SJSA1 (cell line): ENCODE data around the gene PTPDC1. TPM values are rescaled to one million over a fixed set of nuclear protein-coding genes. Genes with fewer than 3 reads are reported as not detected.
"Not testable (repeated sequence)": the region's sequence is repeated elsewhere in the genome, so short reads cannot be mapped to it uniquely, and the experiment has no call there.

Experiments
- DNase-seq, 2 experiments: peaks; one replicate each; pipeline ENCODE4 v3.0.0-alpha.2; 2015 to 2020; ENCODE audit warnings: low spot score in 2 of 2, low read depth in 1 of 2
- H3K27ac ChIP-seq: fragments of 250-450 bp; sonication (Bioruptor Pico); 2 replicates; pipeline ENCODE4 v1.5.1; 2020; ENCODE audit warnings: mild to moderate bottlenecking, moderate library complexity
- H3K27me3 ChIP-seq: fragments of 250-450 bp; sonication (Bioruptor Pico); replicated peaks from 2 replicates; pipeline ENCODE4 v1.5.1; 2020; ENCODE audit warnings: mild to moderate bottlenecking, moderate library complexity
- H3K36me3 ChIP-seq: fragments of 250-450 bp; sonication (Bioruptor Pico); 2 replicates; pipeline ENCODE4 v1.5.1; 2020; ENCODE audit warnings: mild to moderate bottlenecking
- H3K4me1 ChIP-seq: fragments of 250-450 bp; sonication (Bioruptor Pico); replicated peaks from 2 replicates; pipeline ENCODE4 v1.6.1; 2021; ENCODE audit warnings: mild to moderate bottlenecking
- H3K4me3 ChIP-seq: fragments of 250-450 bp; sonication (Bioruptor Pico); 2 replicates; pipeline ENCODE4 v1.5.1; 2020; ENCODE audit warnings: mild to moderate bottlenecking
- H3K9me3 ChIP-seq: fragments of 250-450 bp; sonication (Bioruptor Pico); replicated peaks from 2 replicates; pipeline ENCODE4 v1.5.1; 2020; ENCODE audit warnings: mild to moderate bottlenecking
- total RNA-seq: library from RNA; depleted of rRNA; stranded (reverse); fragments of >200 nt; shearing (Covaris generic); gene quantifications from 2 replicates; pipeline ENCODE4 v1.2.3, GENCODE V29; 2014

The PTPDC1 gene
- total RNA-seq, 1 experiment from 2014 or later: 12.0 TPM

GRCh38 chr9:94081435-94081834 lies 2.8 kb upstream of the PTPDC1 start:
- no peaks in the 10 kb centered on the region; the same call in 1 of the 2 replicates for H3K4me1 ChIP-seq
- H3K9me3 ChIP-seq: no peaks in the 10 kb centered on the region
- DNase-seq: no peak
- no peak overlapping the region for H3K4me3 ChIP-seq
- no peak overlapping the region for H3K27ac ChIP-seq
- H3K36me3 ChIP-seq: no peaks in the 10 kb centered on the region
- no peaks in the 10 kb centered on the region for H3K27me3 ChIP-seq

GRCh38 chr9:94081864-94082463 lies 2.3 kb upstream of the PTPDC1 start:
- H3K27ac ChIP-seq: no peak overlapping the region
- no peaks in the 10 kb centered on the region for H3K4me1 ChIP-seq
- H3K4me3 ChIP-seq: no peak overlapping the region
- H3K36me3 ChIP-seq: no peaks in the 10 kb centered on the region
- DNase-seq: no peak
- H3K27me3 ChIP-seq: no peaks in the 10 kb centered on the region
- H3K9me3 ChIP-seq: no peaks in the 10 kb centered on the region

GRCh38 chr9:94082553-94082952 lies 1.7 kb upstream of the PTPDC1 start:
- Histone ChIP-seq H3K9me3 (no peaks in the 10 kb centered on the region), H3K4me3 (no peak overlapping the region), H3K27ac (no peak overlapping the region), H3K4me1 (no peaks in the 10 kb centered on the region), H3K27me3 (no peaks in the 10 kb centered on the region), H3K36me3 (no peaks in the 10 kb centered on the region)
- DNase-seq: no peak

GRCh38 chr9:94082956-94083355 lies 1.3 kb upstream of the PTPDC1 start:
- no peaks in the 10 kb centered on the region for H3K36me3 ChIP-seq
- H3K27me3 ChIP-seq: no peaks in the 10 kb centered on the region
- no peak overlapping the region for H3K4me3 ChIP-seq
- no peak overlapping the region for H3K27ac ChIP-seq
- H3K9me3 ChIP-seq: no peaks in the 10 kb centered on the region
- no peaks in the 10 kb centered on the region for H3K4me1 ChIP-seq
- no peak for DNase-seq

GRCh38 chr9:94083384-94083783 lies 880 bp upstream of the PTPDC1 start:
- H3K4me1 ChIP-seq: no peaks in the 10 kb centered on the region
- H3K4me3 ChIP-seq: no peak overlapping the region
- no peak for DNase-seq
- H3K27me3 ChIP-seq: no peaks in the 10 kb centered on the region
- no peaks in the 10 kb centered on the region for H3K9me3 ChIP-seq
- 0 out of 2 replicates have a peak, but pooled peaks cover 3% of the 10 kb centered on the region for H3K36me3 ChIP-seq
- no peak overlapping the region for H3K27ac ChIP-seq

- DNase-seq: no peak
- H3K9me3 ChIP-seq: no peaks in the 10 kb centered on the region
- H3K27ac ChIP-seq: no peak overlapping the region
- no peaks in the 10 kb centered on the region for H3K27me3 ChIP-seq
- no peak overlapping the region for H3K4me3 ChIP-seq
- no peaks in the 10 kb centered on the region for H3K4me1 ChIP-seq
- 0 out of 2 replicates have a peak, but pooled peaks cover 5% of the 10 kb centered on the region for H3K36me3 ChIP-seq
These were observed 887 bp downstream of the PTPDC1 start for GRCh38 chr9:94085062-94085639.

GRCh38 chr9:94086486-94087345 lies 2.5 kb downstream of the PTPDC1 start:
- DNase-seq: no peak
- no peaks in the 10 kb centered on the region for H3K4me1 ChIP-seq
- no peak overlapping the region for H3K27ac ChIP-seq
- no peaks in the 10 kb centered on the region for H3K27me3 ChIP-seq
- H3K9me3 ChIP-seq: no peaks in the 10 kb centered on the region
- 0 out of 2 replicates have a peak, but pooled peaks cover 5% of the 10 kb centered on the region for H3K36me3 ChIP-seq
- no peak overlapping the region for H3K4me3 ChIP-seq

GRCh38 chr9:94094219-94095145 lies 10.2 kb downstream of the PTPDC1 start:
- H3K27ac ChIP-seq, DNase-seq, H3K9me3 ChIP-seq, H3K4me3 ChIP-seq, H3K36me3 ChIP-seq, H3K27me3 ChIP-seq: not testable (repeated sequence)
- H3K4me1 ChIP-seq: peaks cover 11% of the 10 kb centered on the region

GRCh38 chr9:94096819-94097577 lies 12.7 kb downstream of the PTPDC1 start:
- DNase-seq: no peak
- no peak overlapping the region for H3K4me3 ChIP-seq
- H3K9me3 ChIP-seq: no peaks in the 10 kb centered on the region
- H3K4me1 ChIP-seq: peaks cover 11% of the 10 kb centered on the region
- peaks cover 3% of the 10 kb centered on the region; the same call in 1 of the 2 replicates for H3K36me3 ChIP-seq
- H3K27ac ChIP-seq: no peak overlapping the region
- no peaks in the 10 kb centered on the region for H3K27me3 ChIP-seq

- H3K4me3 ChIP-seq: no peak overlapping the region
- H3K27ac ChIP-seq: no peak overlapping the region
- peak; percentile 46 to 76 for DNase-seq
- H3K27me3 ChIP-seq: no peaks in the 10 kb centered on the region
- no peaks in the 10 kb centered on the region for H3K9me3 ChIP-seq
- peaks cover 11% of the 10 kb centered on the region for H3K4me1 ChIP-seq
- peaks cover 3% of the 10 kb centered on the region; the same call in 1 of the 2 replicates for H3K36me3 ChIP-seq
These were observed 13.6 kb downstream of the PTPDC1 start for GRCh38 chr9:94097788-94098414.

GRCh38 chr9:94100152-94100879 lies 16.1 kb downstream of the PTPDC1 start:
- Histone ChIP-seq H3K4me1 (peaks cover 11% of the 10 kb centered on the region), H3K27me3 (no peaks in the 10 kb centered on the region), H3K4me3 (no peak overlapping the region), H3K9me3 (no peaks in the 10 kb centered on the region), H3K27ac (no peak overlapping the region), H3K36me3 (peaks cover under 1% of the 10 kb centered on the region; the same call in 1 of the 2 replicates)
- DNase-seq: no peak
